ENCODE data around the gene DGKE.

DNA sequence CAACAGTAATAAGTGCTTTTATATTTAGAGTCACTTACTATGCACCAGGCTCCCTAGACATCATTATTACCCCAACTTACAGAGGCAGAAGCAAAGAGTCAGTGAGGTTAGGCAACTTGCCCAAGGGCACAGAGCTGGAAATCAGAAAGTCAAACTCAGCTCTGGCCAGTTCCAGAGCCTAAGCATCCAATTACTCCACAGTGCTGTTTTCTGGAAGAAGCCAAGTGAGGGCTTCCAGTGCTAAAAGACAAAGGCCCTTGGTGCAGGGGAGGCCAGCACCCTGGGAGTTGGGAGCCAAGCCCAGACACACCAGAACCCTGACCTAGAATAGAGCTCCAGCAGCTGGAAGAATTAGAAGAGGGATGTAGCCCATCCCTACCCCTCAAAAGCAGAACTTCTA is 40.4 kb upstream of the DGKE start:
- TF ChIP-seq POLR2A (IDR thresholded peaks at IDR 0.05; ENCODE audit: low read length) (no peak), GATA1 (IDR thresholded peaks at IDR 0.05; ENCODE audit: low read depth, low read length) (no peak)

All from erythroblast (primary cell).